Renal pelvis (tissue), 4 donors: Measurements from ENCODE around the gene MTHFD2. TPM values are rescaled to one million over a fixed set of nuclear protein-coding genes. Genes with fewer than 3 reads are reported as not detected.
A peak's percentile ranks its signal among the peaks of the same experiment; 100 is the strongest.

Experiments
- DNase-seq: peaks from one replicate; pipeline ENCODE4 v3.0.0-alpha.2; 2013
- polyA plus RNA-seq, 3 donors: library from polyadenylated mRNA; unstranded; fragments of 120-200 nt; gene quantifications; one replicate each; pipeline ENCODE4 v1.2.1, GENCODE V29; 2013; ENCODE audit not compliant: insufficient read length in 3 of 3

The MTHFD2 gene
- polyA plus RNA-seq, 3 donors = 23.8 to 30.8 (median 25.4) TPM

- peak; percentile 21 for DNase-seq
Observed at GRCh38 chr2:74255660-74256213, 57.3 kb downstream of the MTHFD2 start.

- no peak for DNase-seq
Observed at GRCh38 chr2:74259191-74259590, 60.8 kb downstream of the MTHFD2 start.

GRCh38 chr2:74259733-74260132, 61.3 kb downstream of the MTHFD2 start:
- DNase-seq = no peak

GRCh38 chr2:74260495-74260894, 62.1 kb downstream of the MTHFD2 start:
- no peak for DNase-seq

GRCh38 chr2:74261204-74261864, 62.9 kb downstream of the MTHFD2 start:
- peak; percentile 58 for DNase-seq

GRCh38 chr2:74262681-74263080, 64.3 kb downstream of the MTHFD2 start:
- no peak for DNase-seq

GRCh38 chr2:74264281-74264680, 65.9 kb downstream of the MTHFD2 start:
- no peak for DNase-seq

GRCh38 chr2:74267068-74267467, 68.7 kb downstream of the MTHFD2 start:
- no peak for DNase-seq

Other genes starting within 250 kb of the MTHFD2 start
- gene TET3, start 213.7 kb upstream of the MTHFD2 start, polyA plus RNA-seq = 10 to 100 TPM; 23.0 to 27.1 (median 26.3) TPM
- gene BOLA3, start 50.7 kb upstream of the MTHFD2 start, polyA plus RNA-seq = 10 to 100 TPM; 22.2 to 27.5 (median 25.2) TPM
- 10 to 100 TPM; 78.9 to 98.9 (median 94.1) TPM for gene MOB1A, start 19.7 kb upstream of the MTHFD2 start, polyA plus RNA-seq
- gene SLC4A5, start 144.8 kb downstream of the MTHFD2 start, polyA plus RNA-seq = 1 to 10 TPM; 1.9 to 5.6 (median 3.4) TPM
- 100 to 1,000 TPM; 157 to 179 (median 167) TPM for gene DCTN1, start 181.7 kb downstream of the MTHFD2 start, polyA plus RNA-seq
- 1 to 10 TPM; 8.4 to 9.2 (median 8.5) TPM for gene C2orf81, start 223.0 kb downstream of the MTHFD2 start, polyA plus RNA-seq
- 10 to 100 TPM; 38.6 to 44.6 (median 43.7) TPM for gene WDR54, start 223.1 kb downstream of the MTHFD2 start, polyA plus RNA-seq
- 10 to 100 TPM; 77.2 to 92.8 (median 82.4) TPM for gene RTKN, start 243.3 kb downstream of the MTHFD2 start, polyA plus RNA-seq